ENCODE data around the gene GRM1.

The GRM1 gene

DNA sequence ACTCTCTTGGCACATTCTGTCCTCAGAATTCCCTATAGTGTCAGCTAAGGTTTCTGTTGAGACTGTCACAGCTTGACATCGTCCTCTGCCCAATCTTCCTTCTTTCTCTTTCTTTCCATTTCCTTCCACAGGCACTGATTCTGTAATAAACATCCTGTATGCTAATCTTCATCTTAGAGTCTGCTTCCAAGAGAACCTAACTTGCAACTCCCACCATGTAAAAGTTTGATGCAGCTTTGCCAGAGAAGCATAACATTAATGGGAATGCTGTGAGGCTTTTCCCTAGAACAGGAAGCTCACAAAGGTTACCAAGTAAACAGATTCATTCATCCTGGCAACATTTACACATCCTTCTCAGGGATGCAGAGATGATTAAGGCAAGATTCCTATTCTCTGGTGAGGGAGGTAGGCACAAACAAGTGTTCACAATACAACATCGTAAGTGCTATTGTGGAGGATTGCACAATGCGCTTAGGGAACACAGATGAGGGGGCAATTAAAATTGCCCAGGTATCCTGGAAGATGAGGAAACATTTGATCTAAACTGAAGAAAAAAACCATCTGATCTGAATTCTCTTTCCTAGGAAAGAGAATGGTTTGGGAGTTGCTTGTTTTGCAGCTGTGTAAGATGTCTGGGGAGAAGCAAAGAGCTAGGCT, 74.7 kb downstream of the GRM1 start:
- H2AK5ac ChIP-seq (ENCODE audit: low read length) = no peak overlapping the region
- H3K4me1 ChIP-seq (ENCODE audit: control insufficient read depth in 1 of 2, insufficient read depth in 2 of 2, low read length in 2 of 2) = no peaks in the 10 kb centered on the region
- H3K9me3 ChIP-seq (ENCODE audit: insufficient read depth, low read depth, low read length) = no peaks in the 10 kb centered on the region
- H3K23ac ChIP-seq (ENCODE audit: low read length) = peak overlapping the region; percentile 17
- no peaks in the 10 kb centered on the region for H3K79me1 ChIP-seq (ENCODE audit: low read length)
- H3K14ac ChIP-seq (ENCODE audit: low read length) = no peak overlapping the region
- H3K27me3 ChIP-seq (ENCODE audit: insufficient read depth, low read length) = no peaks in the 10 kb centered on the region
- H4K12ac ChIP-seq (ENCODE audit: low read depth, low read length) = no peak overlapping the region
- no peak overlapping the region for H4K8ac ChIP-seq (ENCODE audit: low read depth, low read length)
- H3K36me3 ChIP-seq (ENCODE audit: control insufficient read depth in 1 of 2, insufficient read depth in 2 of 2, low read length in 2 of 2) = no peaks in the 10 kb centered on the region
- no peak overlapping the region for H3K27ac ChIP-seq (ENCODE audit: low read depth, low read length)
- no peaks in the 10 kb centered on the region for H3K79me2 ChIP-seq (ENCODE audit: control insufficient read depth, insufficient read depth, low read length, poor library complexity)
- no peak overlapping the region for H3K18ac ChIP-seq (ENCODE audit: low read length)
- no peak overlapping the region for H3K9ac ChIP-seq (ENCODE audit: low read length)
- H4K91ac ChIP-seq (ENCODE audit: low read depth, low read length) = no peak overlapping the region
- H2BK5ac ChIP-seq (ENCODE audit: low read depth, low read length, poor library complexity) = no peak overlapping the region
- no peak for DNase-seq
- no peak overlapping the region for H2BK12ac ChIP-seq (ENCODE audit: low read length)
- H2AFZ ChIP-seq (ENCODE audit: insufficient read depth, low read length, poor library complexity) = no peak overlapping the region
- no peak overlapping the region for H3K4ac ChIP-seq (ENCODE audit: low read depth, low read length)
- H2BK120ac ChIP-seq (ENCODE audit: insufficient read depth, low read length, poor library complexity) = no peak overlapping the region
- H3K4me3 ChIP-seq (ENCODE audit: low read depth, low read length) = no peak overlapping the region
- no CpG with 5 or more reads among the region's 3 CpGs for WGBS (ENCODE audit: extremely low coverage, insufficient coverage, insufficient read length)
- H3K4me2 ChIP-seq (ENCODE audit: low read length) = no peak overlapping the region

- no peak overlapping the region for H3K14ac ChIP-seq (ENCODE audit: low read length)
- H2AFZ ChIP-seq (ENCODE audit: insufficient read depth, low read length, poor library complexity) = no peak overlapping the region
- H2AK5ac ChIP-seq (ENCODE audit: low read length) = no peak overlapping the region
- H3K4me2 ChIP-seq (ENCODE audit: low read length) = no peak overlapping the region
- H3K79me1 ChIP-seq (ENCODE audit: low read length) = no peaks in the 10 kb centered on the region
- no peak overlapping the region for H4K8ac ChIP-seq (ENCODE audit: low read depth, low read length)
- H3K9me3 ChIP-seq (ENCODE audit: insufficient read depth, low read depth, low read length) = no peaks in the 10 kb centered on the region
- H2BK12ac ChIP-seq (ENCODE audit: low read length) = no peak overlapping the region
- DNase-seq = no peak
- no peak overlapping the region for H3K9ac ChIP-seq (ENCODE audit: low read length)
- H4K91ac ChIP-seq (ENCODE audit: low read depth, low read length) = no peak overlapping the region
- no peaks in the 10 kb centered on the region for H3K79me2 ChIP-seq (ENCODE audit: control insufficient read depth, insufficient read depth, low read length, poor library complexity)
- H2BK5ac ChIP-seq (ENCODE audit: low read depth, low read length, poor library complexity) = no peak overlapping the region
- H4K12ac ChIP-seq (ENCODE audit: low read depth, low read length) = no peak overlapping the region
- H3K27me3 ChIP-seq (ENCODE audit: insufficient read depth, low read length) = no peaks in the 10 kb centered on the region
- no peak overlapping the region for H3K4me3 ChIP-seq (ENCODE audit: low read depth, low read length)
- H3K36me3 ChIP-seq (ENCODE audit: control insufficient read depth in 1 of 2, insufficient read depth in 2 of 2, low read length in 2 of 2) = no peaks in the 10 kb centered on the region
- no CpG with 5 or more reads among the region's 2 CpGs for WGBS (ENCODE audit: extremely low coverage, insufficient coverage, insufficient read length)
- no peak overlapping the region for H3K4ac ChIP-seq (ENCODE audit: low read depth, low read length)
- no peak overlapping the region for H2BK120ac ChIP-seq (ENCODE audit: insufficient read depth, low read length, poor library complexity)
- H3K18ac ChIP-seq (ENCODE audit: low read length) = no peak overlapping the region
- H3K23ac ChIP-seq (ENCODE audit: low read length) = no peak overlapping the region
- no peaks in the 10 kb centered on the region for H3K4me1 ChIP-seq (ENCODE audit: control insufficient read depth in 1 of 2, insufficient read depth in 2 of 2, low read length in 2 of 2)
- H3K27ac ChIP-seq (ENCODE audit: low read depth, low read length) = no peak overlapping the region
Measured at GRCh38 chr6:146106532-146106931, 77.7 kb downstream of the GRM1 start.

- H3K36me3 ChIP-seq (ENCODE audit: control insufficient read depth in 1 of 2, insufficient read depth in 2 of 2, low read length in 2 of 2) = no peaks in the 10 kb centered on the region
- no peak overlapping the region for H3K4me2 ChIP-seq (ENCODE audit: low read length)
- no peaks in the 10 kb centered on the region for H3K27me3 ChIP-seq (ENCODE audit: insufficient read depth, low read length)
- no peaks in the 10 kb centered on the region for H3K79me1 ChIP-seq (ENCODE audit: low read length)
- H3K79me2 ChIP-seq (ENCODE audit: control insufficient read depth, insufficient read depth, low read length, poor library complexity) = no peaks in the 10 kb centered on the region
- DNase-seq = peak in 1 of 2 donors; percentile 9
- H2BK12ac ChIP-seq (ENCODE audit: low read length) = no peak overlapping the region
- H3K9ac ChIP-seq (ENCODE audit: low read length) = no peak overlapping the region
- no peak overlapping the region for H3K18ac ChIP-seq (ENCODE audit: low read length)
- H3K14ac ChIP-seq (ENCODE audit: low read length) = no peak overlapping the region
- H3K4me3 ChIP-seq (ENCODE audit: low read depth, low read length) = no peak overlapping the region
- no peak overlapping the region for H3K27ac ChIP-seq (ENCODE audit: low read depth, low read length)
- no peaks in the 10 kb centered on the region for H3K4me1 ChIP-seq (ENCODE audit: control insufficient read depth in 1 of 2, insufficient read depth in 2 of 2, low read length in 2 of 2)
- no peak overlapping the region for H4K91ac ChIP-seq (ENCODE audit: low read depth, low read length)
- no peak overlapping the region for H4K12ac ChIP-seq (ENCODE audit: low read depth, low read length)
- H3K9me3 ChIP-seq (ENCODE audit: insufficient read depth, low read depth, low read length) = no peaks in the 10 kb centered on the region
- no peak overlapping the region for H4K8ac ChIP-seq (ENCODE audit: low read depth, low read length)
- no peak overlapping the region for H2AFZ ChIP-seq (ENCODE audit: insufficient read depth, low read length, poor library complexity)
- H2BK120ac ChIP-seq (ENCODE audit: insufficient read depth, low read length, poor library complexity) = no peak overlapping the region
- WGBS (ENCODE audit: extremely low coverage, insufficient coverage, insufficient read length) = no CpG with 5 or more reads among the region's 1 CpG
- H3K4ac ChIP-seq (ENCODE audit: low read depth, low read length) = no peak overlapping the region
- no peak overlapping the region for H2BK5ac ChIP-seq (ENCODE audit: low read depth, low read length, poor library complexity)
- H2AK5ac ChIP-seq (ENCODE audit: low read length) = no peak overlapping the region
- no peak overlapping the region for H3K23ac ChIP-seq (ENCODE audit: low read length)
Measured at GRCh38 chr6:146110990-146111389, 82.1 kb downstream of the GRM1 start.

GRCh38 chr6:146111881-146112450, 83.1 kb downstream of the GRM1 start:
- H3K4me1 ChIP-seq (ENCODE audit: control insufficient read depth in 1 of 2, insufficient read depth in 2 of 2, low read length in 2 of 2) = no peaks in the 10 kb centered on the region
- H3K27ac ChIP-seq (ENCODE audit: low read depth, low read length) = no peak overlapping the region
- H2BK120ac ChIP-seq (ENCODE audit: insufficient read depth, low read length, poor library complexity) = no peak overlapping the region
- no peak for DNase-seq
- no peak overlapping the region for H3K18ac ChIP-seq (ENCODE audit: low read length)
- no peak overlapping the region for H4K91ac ChIP-seq (ENCODE audit: low read depth, low read length)
- H3K9ac ChIP-seq (ENCODE audit: low read length) = no peak overlapping the region
- H3K27me3 ChIP-seq (ENCODE audit: insufficient read depth, low read length) = no peaks in the 10 kb centered on the region
- H2BK5ac ChIP-seq (ENCODE audit: low read depth, low read length, poor library complexity) = no peak overlapping the region
- no peak overlapping the region for H4K12ac ChIP-seq (ENCODE audit: low read depth, low read length)
- H3K23ac ChIP-seq (ENCODE audit: low read length) = no peak overlapping the region
- no peak overlapping the region for H2AFZ ChIP-seq (ENCODE audit: insufficient read depth, low read length, poor library complexity)
- no peak overlapping the region for H2AK5ac ChIP-seq (ENCODE audit: low read length)
- no peak overlapping the region for H4K8ac ChIP-seq (ENCODE audit: low read depth, low read length)
- no peaks in the 10 kb centered on the region for H3K79me1 ChIP-seq (ENCODE audit: low read length)
- no peak overlapping the region for H3K4ac ChIP-seq (ENCODE audit: low read depth, low read length)
- no peaks in the 10 kb centered on the region for H3K9me3 ChIP-seq (ENCODE audit: insufficient read depth, low read depth, low read length)
- no peak overlapping the region for H3K4me2 ChIP-seq (ENCODE audit: low read length)
- H3K36me3 ChIP-seq (ENCODE audit: control insufficient read depth in 1 of 2, insufficient read depth in 2 of 2, low read length in 2 of 2) = no peaks in the 10 kb centered on the region
- no peaks in the 10 kb centered on the region for H3K79me2 ChIP-seq (ENCODE audit: control insufficient read depth, insufficient read depth, low read length, poor library complexity)
- H3K4me3 ChIP-seq (ENCODE audit: low read depth, low read length) = no peak overlapping the region
- no peak overlapping the region for H3K14ac ChIP-seq (ENCODE audit: low read length)
- no peak overlapping the region for H2BK12ac ChIP-seq (ENCODE audit: low read length)
